ENCODE measurements around the gene PRKG1.
"Not testable (repeated sequence)": the region's sequence is repeated elsewhere in the genome, so short reads cannot be mapped to it uniquely, and the experiment has no call there.

The PRKG1 gene

DNA sequence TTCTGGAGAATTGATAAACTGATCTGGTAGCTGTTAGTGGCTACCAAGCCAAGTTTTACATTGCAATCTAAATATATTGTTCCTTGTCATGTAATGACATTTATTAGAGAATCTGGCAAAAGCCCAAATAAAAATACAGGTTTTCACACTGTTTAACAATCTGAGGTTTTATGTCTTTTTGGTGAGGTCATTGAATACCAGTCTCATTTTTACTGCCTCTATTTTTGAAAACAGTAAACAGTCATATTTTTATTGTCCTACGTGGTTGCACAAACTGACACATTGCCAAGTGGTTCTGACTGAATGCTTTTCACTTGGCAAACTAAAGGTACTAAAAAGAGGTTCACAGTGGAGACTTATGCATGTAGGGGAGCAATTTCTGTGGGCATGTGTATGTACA, 157.5 kb downstream of the PRKG1 start:
- no peak for DNase-seq

GRCh38 chr10:51233337-51234100, 159.2 kb downstream of the PRKG1 start:
- DNase-seq = no peak

- no peak for DNase-seq
Observed at GRCh38 chr10:51235865-51236264, 161.6 kb downstream of the PRKG1 start.

GRCh38 chr10:51239006-51239405, 164.7 kb downstream of the PRKG1 start:
- no peak for DNase-seq

GRCh38 chr10:51241461-51241860, 167.2 kb downstream of the PRKG1 start:
- DNase-seq = no peak

GRCh38 chr10:51242393-51242792, 168.1 kb downstream of the PRKG1 start:
- no peak for DNase-seq

GRCh38 chr10:51244309-51244708, 170.0 kb downstream of the PRKG1 start:
- no peak for DNase-seq

DNA sequence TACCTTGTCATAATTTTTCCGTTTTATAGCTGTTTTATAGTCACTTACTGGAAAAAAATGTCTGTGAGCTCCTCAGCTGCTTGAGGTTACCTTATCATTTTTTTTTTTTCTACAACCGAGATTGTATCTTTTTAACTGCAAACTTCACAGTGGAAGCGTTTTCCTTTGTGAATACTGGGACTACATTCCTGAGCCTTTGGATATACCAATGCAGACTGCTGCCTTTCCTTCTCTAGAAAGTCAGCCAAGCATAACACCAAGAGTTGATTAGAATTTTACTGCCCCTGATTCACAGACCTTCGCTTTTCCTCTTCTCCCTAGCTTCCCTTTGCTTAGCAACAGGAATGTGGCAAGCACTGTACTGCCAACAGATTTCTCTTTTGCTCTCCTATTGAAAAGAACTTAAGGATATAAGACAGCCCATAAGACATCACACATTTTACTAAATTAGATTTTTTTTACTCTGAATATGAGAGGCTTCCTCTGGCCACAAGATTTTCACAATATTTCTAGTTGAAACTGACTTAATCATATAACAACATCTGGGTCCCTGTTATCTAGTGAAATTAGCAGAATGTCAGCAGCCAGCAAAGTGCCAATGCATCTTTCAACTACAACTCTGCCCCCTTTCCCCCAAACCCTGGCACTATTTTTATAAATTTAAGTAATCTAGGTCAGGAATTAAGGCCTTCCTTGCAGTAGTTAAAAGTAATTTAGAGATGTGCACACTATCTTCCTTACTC, 170.6 kb downstream of the PRKG1 start:
- no peak for DNase-seq

DNA sequence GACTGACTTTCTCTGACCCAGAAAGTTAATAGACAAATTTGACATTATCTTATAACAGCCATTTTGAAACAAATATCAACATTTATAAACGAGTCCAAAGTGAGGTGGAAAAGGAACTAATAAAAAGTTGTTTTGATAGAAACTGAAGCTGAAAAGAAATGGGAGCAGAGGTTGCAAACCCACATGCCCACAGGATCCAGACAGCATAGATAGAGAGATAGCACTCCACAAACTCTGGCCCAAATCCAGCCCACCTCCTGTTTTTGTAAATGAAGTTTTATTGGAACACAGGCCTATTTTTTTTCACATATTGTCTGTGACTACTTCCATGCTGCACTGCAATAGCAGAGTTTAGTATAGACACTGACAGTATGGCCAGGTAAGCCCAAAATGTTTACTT, 171.9 kb downstream of the PRKG1 start:
- DNase-seq = no peak

DNA sequence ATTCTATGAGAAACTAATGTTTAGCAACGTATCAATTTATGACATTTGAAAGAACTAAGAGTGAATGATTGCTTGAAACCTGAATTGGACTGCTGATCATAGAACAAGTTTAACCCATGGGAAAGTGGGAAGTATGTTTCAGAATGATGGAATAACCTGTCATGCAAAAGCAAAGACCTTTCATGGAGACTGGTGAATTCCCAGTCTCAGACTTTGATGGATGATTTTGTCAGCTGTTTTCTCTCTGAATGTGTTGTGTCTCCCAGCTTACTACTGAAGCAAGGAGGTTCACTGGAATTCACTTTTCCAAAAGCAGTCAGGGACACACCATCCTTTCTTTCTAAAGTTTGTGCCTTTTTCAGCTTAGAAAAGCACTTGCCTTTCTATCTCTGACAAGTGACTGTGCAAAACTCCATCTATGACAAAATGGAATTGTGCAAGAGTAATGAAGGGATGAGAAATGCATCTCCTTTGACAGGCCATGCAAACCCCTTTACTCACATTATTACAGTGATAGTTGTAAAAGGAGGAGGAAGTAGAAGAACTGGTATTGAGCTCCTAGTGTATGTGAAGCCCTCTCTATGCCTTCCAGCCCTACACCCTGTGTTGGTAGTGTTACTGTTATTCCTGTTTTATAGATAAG, 176.1 kb downstream of the PRKG1 start:
- no peak for DNase-seq

DNA sequence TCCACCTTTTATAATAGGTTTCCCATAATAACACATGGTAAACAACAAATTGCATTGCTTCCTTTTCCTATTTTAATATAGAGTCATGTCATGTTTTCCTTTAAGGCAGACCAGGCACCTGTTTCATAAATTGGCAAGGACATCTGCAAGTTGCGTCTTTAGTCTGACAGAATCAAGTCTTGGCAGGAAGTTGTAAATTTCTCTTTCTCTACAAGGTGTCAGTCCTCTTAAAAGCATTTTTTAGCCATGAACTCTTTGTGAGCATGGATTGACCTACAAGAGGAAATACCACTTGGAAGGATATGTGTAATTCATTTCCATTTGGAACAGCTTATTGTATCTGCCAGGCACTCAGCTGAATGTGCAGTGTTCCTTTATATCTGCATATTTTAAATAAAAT, 176.8 kb downstream of the PRKG1 start:
- no peak for DNase-seq

- no peak for DNase-seq
Observed at GRCh38 chr10:51255381-51255780, 181.1 kb downstream of the PRKG1 start.

GRCh38 chr10:51257511-51258248, 183.4 kb downstream of the PRKG1 start:
- no peak for DNase-seq

DNA sequence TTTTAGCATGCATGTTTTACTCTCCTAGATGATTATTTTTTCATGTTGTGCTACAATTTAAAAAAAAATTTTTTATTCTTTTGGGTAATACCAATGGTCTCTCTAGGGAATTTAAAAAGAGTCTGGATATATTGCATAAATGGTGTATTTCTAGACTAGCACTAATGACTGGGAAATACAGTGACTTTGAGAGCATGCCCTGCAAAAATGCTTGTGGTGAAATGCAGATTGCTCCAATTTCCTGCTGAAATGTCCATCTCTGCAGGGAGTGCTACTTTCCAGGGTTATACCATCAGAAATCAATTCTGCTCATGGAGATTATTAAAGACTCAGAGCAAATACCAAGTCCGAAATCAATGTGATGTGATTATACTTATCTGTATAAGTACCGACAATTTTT, 186.1 kb downstream of the PRKG1 start:
- no peak for DNase-seq

DNA sequence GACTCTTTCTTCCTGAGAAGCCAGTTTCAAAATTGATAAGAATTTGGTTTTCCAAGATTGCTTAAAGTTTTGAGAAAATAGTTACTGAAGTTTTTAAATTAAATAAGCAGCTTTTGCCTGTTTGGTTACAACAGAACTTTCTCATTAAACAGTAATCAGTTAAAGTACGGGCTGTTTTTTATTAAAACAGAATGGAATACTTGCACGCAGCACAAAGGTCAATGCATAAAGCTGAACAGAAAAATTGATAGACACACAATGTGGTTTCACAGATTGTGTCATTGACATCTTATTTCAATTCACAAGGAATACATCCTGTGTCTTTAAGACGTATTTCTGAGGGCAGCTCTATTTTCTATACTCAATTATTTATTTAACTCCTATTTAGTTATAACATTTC, 192.2 kb downstream of the PRKG1 start:
- DNase-seq = no peak

DNA sequence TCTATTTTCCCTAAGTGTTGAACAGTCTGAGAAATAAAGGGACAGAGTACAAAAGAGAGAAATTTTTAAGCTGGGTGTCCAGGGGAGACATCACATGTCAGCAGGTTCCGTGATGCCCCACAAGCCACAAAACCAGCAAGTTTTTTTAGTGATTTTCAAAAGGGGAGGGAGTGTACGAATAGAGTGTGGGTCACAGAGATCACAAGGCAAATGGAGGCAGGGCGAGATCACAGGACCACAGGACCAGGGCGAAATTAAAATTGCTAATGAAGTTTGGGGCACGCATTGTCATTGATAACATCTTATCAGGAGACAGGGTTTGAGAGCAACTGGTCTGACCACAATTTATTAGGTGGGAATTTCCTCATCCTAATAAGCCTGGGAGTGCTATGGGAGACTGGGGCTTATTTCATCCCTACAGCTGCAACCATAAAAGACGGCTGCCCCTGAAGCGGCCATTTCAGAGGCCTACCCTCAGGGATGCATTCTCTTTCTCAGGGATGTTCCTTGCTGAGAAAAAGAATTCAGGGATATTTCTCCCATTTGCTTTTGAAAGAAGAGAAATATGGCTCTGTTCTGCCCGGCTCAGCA, 193.8 kb downstream of the PRKG1 start:
- DNase-seq = not testable (repeated sequence)

- no peak for DNase-seq
Observed at GRCh38 chr10:51269821-51270220, 195.5 kb downstream of the PRKG1 start.

- no peak for DNase-seq
Observed at GRCh38 chr10:51270936-51271530, 196.7 kb downstream of the PRKG1 start.

- DNase-seq = not testable (repeated sequence)
Observed at GRCh38 chr10:51272099-51272498, 197.8 kb downstream of the PRKG1 start.

DNA sequence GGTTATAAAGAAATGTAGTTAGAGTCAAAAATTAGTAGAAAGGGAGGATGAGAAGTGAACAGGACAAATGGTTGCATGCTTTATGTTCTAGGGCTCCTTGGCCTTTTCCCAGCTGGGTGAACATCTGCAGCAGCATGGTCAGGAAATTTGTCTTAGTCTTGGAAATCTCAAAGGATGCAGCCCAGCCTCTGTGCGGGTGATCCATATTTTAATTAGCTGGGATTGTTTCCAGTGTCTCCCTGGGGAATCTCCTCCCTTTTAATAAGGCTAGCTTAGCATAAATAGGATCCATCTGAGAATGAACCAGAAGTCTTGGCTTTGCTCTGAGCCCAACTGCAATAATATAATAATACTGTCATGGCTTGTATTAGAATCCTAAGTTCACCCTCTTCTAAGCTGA, 198.3 kb downstream of the PRKG1 start:
- no peak for DNase-seq

DNA sequence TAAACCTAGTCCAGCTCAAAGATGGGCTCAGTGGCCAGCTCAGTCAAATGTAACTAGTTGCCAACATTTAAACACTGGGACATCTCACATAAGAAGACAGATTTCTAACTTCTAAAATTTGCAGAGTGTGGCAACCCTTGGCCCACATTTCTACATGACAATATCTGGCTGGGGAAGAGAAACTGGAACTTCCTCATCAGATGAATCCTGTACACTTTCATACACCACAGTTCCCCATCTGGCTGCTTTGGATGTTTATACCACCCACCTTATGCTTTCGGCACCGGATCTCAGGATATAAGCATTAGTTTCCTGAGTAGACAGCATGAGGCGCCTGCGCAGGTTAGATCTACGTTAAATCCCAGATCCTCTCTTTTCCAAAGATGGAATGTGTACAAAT, 199.3 kb downstream of the PRKG1 start:
- no peak for DNase-seq

DNA sequence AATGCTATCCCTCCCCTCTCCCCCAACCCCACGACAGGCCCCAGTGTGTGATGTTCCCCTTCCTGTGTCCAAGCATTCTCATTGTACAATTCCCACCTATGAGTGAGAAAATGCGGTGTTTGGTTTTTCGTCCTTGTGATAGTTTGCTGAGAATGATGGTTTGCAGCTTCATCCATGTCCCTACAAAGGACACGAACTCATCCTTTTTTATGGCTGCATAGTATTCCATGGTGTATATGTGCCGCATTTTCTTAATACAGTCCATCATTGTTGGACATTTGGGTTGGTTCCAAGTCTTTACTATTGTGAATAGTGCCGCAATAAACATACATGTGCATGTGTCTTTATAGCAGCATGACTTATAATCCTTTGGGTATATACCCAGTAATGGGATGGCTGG, 201.8 kb downstream of the PRKG1 start:
- not testable (repeated sequence) for DNase-seq
